T-helper 1 cell treated with Interleukin-12 subunit alpha and Interleukin-12 subunit beta and Interleukin-4 antibody, amounts not matched to agents 30 ng/mL and 1 ng/mL, for 36 hours (primary cell): ENCODE measurements around the gene NOX5. TPM values are rescaled to one million over a fixed set of nuclear protein-coding genes. Genes with fewer than 3 reads are reported as not detected.

Experiments used
- intact Hi-C: fragments of 100-400 bp; cut with micrococcal nuclease; formaldehyde crosslinking; loops from one replicate; pipeline ENCODE4 v1.15.1; 2024
- total RNA-seq: library from RNA; stranded (reverse); gene quantifications from 2 replicates; pipeline ENCODE4 v1.2.3, GENCODE V29; 2022

Gene NOX5
- total RNA-seq, 1 donor from 2014 or later: 0.02 TPM

DNA sequence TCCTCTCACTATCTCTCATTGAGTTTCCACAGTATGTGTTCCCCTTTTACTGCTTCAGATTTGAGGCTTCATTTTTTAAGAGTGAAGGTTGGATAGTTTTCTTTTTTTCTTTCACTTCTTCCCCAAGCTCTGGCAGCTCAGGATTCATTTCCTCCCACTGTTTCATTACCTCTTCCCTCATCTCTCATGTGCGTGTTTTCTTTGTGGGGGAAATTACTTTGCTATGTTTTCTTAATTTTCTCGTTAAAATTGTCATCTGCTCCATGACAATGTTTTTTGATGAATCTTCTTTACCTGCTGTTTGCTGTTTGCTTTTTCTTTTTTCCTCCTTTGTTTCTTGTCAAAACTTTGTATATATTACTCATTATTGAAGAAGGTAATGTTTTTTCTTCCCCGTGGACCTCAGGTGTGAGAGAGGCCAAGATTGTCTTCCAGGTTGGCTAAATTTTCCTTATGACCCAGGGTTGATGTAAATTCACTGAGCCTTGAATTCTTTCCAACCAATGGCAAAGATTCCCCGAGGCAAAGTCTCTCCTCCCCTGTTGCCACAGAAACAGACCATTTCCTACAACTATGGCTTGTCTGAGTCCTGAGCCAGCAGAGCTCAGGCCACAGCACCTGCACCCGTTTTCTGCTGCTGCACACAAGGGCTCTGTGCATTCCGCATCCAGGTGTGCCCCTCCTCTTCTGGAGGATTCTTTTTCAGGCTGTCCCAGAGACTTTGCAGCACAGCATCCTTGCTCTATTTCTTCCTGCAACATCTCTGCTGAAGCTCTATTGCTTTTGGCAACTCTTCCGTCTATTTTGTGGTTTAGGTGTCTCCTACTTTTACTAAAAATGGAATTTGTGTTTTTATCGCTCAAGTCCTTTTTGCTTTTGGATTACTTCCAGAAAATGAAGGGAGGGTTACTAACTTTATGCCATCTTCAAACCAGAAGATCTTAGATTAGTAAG lies 66.1 kb downstream of the NOX5 start:
- intact Hi-C loops: no loop called here

- intact Hi-C loops: no loop called here
Observed at GRCh38 chr15:69081310-69082004, 67.0 kb downstream of the NOX5 start.

DNA sequence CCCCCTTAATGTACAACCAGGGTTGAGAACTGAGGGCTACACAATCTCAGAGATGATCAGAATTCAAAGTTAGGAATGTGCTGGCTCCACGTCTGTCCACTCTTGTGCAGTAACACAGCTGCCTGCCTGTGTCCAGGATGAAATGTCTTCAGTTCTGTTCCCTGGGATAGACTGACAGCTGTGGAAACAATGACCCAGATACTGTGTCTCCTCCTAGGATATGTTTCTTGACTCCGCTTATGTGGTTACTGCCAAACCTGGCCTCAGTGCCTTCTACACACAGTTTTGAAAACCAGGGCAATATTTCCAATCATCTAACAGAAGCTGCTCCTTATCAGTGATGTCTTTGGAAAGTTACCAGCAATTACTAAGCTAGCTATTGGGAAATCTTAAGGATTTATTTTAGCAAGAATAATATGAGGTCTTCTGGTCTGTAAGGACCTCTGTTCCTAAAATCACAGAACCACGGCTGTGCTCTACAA lies 67.6 kb downstream of the NOX5 start:
- intact Hi-C loops: no loop called here

DNA sequence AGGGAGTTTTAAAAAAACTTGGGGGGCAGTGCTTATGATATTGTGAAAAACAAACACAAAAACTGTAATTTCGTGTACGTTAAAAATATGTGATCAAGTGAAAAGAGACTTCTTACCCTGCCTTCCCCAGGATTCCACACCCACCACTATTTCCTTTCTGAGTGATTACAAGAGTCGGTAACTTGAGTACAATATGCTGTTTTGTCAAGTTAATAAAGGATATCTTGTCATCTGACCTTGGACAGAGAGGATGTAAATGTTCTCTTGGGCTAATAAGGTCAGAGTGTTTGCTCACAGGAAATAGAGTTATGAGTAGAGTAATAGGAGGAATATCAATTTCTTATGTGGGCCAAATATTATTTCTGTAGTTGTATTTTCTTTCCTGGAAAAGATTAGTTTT lies 68.1 kb downstream of the NOX5 start:
- intact Hi-C loops: no loop called here

DNA sequence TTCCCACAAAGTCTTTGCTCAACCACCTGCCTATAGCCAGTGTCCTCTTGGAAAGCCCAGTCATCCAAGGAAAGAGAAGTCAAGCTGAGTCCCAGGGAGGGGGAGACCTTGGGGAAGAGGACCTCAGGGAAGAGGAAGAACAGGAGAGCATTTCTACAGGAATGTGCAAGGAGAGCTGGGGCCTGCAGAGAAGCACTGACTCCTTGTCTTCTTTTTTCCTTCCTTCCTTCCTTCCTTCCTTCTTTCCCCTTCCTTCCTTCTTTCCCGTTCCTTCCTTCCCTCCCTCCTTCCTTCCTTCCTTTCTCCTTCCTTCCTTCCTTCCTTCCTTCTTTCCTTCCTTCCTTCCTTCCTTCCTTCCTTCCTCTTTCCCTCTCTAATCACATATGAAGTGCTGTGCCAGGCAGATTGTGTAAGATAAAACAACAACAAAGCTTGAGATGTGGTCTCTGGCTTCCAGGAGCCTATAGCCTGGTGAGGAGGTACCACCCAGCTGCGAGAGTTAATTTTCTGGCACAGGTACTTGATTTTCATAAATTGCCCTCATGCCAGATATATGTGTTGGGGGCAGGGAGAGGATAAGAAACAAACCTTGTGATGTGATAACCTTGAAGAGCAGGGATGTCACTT lies 70.0 kb downstream of the NOX5 start:
- intact Hi-C loops: no loop called here

- intact Hi-C loops: no loop called here
Observed at GRCh38 chr15:69085325-69086081, 71.0 kb downstream of the NOX5 start.

- intact Hi-C loops: no loop called here
Observed at GRCh38 chr15:69086427-69087204, 72.1 kb downstream of the NOX5 start.

DNA sequence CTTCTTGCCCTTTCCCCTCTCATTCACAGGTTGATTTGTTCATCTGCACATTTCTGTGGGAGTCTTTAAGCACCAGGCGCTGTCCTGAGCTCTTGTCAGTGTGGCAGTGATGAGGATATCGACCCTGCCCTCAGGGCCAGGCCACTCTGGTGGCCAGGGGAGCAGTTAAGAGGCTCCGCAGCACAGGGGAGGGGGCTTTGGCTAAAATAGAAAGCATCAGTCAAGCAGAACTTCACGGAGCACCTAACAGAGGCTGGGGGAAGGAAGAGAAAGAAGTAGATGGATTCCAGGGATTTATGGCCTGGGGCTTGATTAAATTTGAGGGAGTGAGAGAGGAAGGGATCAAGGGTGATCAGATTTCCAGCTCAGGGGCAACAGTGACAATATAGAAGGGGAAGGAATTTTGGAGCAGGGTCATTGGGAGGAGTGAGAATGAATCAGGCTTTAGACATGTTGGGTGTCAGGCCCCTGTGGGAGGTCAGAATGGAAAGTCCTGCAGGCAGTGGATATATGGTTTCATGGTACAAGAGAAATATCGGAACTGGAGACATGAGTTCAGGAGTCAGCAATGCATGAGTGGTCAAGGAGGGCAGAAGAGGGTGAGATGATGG lies 73.0 kb downstream of the NOX5 start:
- intact Hi-C loops: no loop called here

- intact Hi-C loops: no loop called here
Observed at GRCh38 chr15:69088300-69088965, 73.9 kb downstream of the NOX5 start.

- intact Hi-C loops: no loop called here
Observed at GRCh38 chr15:69089258-69089657, 74.8 kb downstream of the NOX5 start.

- intact Hi-C loops: no loop called here
Observed at GRCh38 chr15:69090197-69090948, 75.9 kb downstream of the NOX5 start.

- intact Hi-C loops: no loop called here
Observed at GRCh38 chr15:69091654-69092053, 77.2 kb downstream of the NOX5 start.

GRCh38 chr15:69092159-69092558 lies 77.7 kb downstream of the NOX5 start:
- intact Hi-C loops: no loop called here

- intact Hi-C loops: no loop called here
Observed at GRCh38 chr15:69093127-69093526, 78.6 kb downstream of the NOX5 start.

- intact Hi-C loops: no loop called here
Observed at GRCh38 chr15:69093614-69094013, 79.1 kb downstream of the NOX5 start.

DNA sequence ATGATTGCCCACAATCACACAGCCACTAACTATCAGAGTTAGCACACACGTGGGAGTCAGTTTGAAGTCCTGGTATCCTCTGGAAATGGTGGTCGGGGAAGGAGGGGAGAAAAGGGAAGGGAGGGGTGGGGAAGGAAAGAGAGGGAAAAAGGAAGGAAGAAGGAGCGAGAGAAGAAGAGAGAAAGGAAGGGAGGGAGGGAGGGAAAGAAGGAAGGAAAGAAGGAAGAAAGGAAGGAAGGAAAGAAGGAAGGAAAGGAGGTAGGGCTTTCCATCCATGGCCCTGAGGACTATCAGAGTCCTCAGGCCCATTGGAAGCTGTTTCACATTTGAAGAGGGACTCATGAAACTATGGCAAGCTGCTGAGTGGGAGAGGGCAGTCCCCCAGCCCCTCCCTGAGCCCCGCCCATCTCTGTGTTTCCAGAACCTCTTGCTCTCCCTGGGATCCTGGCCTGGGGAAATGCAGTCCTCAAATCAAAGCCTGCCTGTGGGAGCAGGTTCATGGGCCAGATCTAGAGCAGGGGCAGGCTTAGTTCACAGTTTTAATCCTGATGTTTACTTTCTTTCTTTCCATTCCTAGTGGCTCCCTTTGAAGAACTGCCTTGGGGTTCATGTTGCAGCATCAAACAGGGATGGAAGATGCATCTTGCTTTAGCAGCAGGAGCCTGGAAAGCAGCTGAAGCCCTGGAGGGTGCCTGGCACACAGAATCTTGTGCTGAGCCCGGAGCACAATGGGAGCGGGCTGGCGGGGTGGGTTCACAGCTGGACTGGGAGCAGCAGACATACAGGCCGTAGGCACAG lies 79.8 kb downstream of the NOX5 start:
- intact Hi-C loops: no loop called here

- intact Hi-C loops: no loop called here
Observed at GRCh38 chr15:69095274-69095673, 80.8 kb downstream of the NOX5 start.

DNA sequence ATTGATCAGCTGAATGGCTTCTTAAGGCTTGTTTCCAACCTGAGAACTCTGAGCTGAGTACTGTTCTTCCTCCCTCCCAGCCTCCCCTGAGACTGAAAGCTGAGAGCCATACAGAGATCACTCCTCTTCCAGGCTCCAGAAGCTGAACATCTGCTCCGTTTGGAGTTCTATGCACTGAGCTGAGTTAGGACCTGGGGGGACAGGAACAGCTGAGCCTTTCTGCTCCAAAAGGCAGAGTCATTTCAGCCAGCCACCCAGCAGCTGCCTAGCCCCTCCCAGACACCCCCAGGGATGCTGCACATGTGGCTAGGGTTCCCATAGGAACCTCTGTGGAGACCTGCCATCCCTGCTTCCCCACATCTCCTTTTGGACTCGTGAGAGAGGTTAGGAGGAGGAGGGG lies 81.7 kb downstream of the NOX5 start:
- intact Hi-C loops: no loop called here
